GM18520 (cell line): ENCODE measurements around the gene GYG1.
"Not testable (repeated sequence)": the region's sequence is repeated elsewhere in the genome, so short reads cannot be mapped to it uniquely, and the experiment has no call there.

Experiments
- ATAC-seq: cut with Tn5 transposase; IDR thresholded peaks from one replicate; pipeline ENCODE4 v1.9.1; 2021; ENCODE audit not compliant: unreplicated experiment

The GYG1 gene

DNA sequence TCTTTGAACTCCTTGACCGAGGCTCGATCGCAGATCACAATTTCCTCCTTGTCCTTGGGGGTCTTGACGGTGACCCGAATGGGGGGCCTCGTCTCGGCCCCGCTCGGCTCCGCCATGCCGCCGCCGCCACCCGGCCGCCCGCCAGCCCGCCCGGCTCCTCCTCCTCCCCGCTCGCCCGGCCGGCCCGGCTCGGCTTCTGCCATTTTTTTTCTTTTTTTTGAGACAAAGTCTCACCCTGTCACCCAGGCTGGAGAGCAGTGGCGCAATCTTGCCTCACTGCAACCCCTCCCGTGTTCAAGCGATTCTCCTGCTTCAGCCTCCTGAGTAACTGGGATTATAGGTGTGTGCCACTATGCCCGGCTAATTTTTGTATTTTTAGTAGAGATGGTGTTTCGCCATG lies 3.8 kb upstream of the GYG1 start:
- not testable (repeated sequence) for ATAC-seq

DNA sequence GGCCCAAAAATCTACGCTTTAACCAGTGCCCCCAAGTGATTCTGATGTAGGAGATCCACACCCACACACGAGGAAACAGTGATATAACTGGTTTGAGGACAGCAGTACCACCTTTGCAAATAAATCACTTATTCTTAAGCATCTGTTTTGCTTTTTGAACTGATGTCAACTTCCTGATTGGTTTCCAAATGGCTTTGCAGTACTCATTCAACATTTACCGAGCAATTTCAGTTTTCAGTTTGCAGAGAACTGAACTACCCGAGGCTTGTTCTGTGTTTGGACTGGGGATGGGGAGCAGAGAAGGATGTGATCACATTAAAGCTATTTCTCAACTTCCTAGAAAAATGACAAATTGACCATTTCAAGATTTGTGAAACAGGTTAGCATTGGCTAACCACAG lies 1.1 kb upstream of the GYG1 start:
- ATAC-seq, result no peak

DNA sequence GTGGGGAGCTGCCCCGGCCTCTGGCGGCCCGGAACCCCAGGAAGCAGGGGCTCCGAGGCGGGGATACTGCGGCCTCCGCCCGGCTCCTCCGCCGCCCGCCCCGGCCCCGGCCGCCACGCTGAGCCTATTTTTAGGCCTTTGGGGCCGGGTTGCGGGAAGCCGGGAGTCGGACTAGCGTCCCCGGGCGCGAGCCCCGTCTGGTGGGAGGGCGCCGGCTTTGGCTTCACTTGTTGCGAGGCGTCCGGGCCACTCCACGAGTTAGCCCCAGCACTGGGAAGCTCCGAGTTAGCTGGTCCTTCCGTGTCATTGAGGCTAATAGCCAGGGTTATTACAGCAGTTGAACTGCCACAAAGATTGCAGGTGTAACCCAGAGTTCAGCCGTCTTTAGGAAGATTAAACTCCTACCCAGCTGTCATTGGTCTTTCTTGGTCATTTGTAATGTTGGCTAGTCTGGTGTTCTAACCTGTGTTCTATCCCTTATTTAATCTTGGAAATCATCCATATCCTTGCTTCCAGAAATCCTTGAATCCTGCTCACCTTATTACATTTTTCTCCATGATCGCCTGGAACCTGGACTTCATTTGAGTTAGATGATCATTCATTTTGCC lies 791 bp downstream of the GYG1 start:
- ATAC-seq, result peak; percentile 6

DNA sequence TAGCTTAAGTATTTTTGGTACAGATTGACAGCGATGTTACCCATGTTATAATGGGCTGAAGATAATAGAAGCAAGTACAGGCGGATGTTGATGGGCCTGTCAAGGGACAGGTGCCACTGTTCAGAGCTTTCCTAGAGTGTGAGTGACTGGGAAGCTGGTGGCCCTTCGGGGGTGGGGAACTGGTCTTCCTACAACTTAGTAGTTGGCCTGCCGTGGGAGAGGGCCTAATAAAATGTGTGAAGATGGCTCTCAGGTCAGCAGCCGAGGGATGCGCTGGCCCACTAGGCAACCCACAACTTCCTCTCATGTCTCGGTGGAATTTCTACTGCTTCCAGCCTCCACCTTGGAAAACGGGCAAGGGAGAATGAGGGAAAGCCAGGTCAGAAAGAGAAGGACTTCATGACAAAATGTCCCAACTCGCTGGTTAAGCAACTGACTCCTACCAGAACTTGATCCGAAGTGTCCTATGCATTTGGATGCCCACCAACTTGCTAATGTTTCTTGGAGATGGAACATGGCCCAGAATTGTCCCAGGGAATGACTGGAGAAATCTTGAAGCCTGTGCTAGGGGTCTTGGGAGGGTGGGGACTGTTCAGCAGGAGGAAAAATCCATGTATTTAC lies 1.4 kb downstream of the GYG1 start:
- ATAC-seq, result no peak

DNA sequence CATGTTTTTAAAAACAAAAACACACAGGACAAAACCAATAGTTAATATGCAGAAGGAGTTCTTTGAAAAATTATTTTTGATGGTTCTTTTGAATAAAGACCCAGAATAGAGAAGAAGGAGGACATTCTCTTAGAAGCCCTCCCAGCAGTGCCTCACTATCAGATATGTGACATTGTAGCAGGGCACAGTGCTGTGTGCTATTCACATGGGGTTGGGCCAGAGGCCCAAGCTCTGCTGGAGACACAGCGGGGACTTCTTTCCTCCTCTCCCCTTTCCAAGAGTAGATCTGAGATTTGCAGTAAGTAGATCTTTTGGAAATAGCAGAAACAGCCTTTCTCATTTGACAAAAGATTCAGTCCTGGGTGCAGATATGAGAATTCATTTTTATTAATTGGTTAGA lies 6.3 kb downstream of the GYG1 start:
- no peak for ATAC-seq

DNA sequence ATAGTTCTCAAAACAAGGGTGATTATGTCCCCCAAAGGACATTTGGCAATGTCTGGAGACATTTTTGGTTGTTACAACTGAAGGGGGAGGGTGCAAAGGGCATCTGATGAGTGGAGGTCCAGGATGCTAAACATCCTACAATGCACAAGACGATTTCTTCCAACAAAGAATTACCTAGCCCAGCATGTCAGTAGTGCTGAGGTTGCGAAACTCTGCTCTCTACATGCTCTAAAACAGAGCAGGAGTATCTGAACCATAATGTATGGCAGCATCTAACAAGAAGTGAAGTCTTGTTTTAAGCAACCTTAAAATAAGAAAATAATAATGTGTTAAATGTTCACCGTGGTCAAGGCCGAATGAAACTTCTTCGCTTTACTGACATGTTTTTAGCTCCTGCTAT lies 7.0 kb downstream of the GYG1 start:
- ATAC-seq, result no peak

DNA sequence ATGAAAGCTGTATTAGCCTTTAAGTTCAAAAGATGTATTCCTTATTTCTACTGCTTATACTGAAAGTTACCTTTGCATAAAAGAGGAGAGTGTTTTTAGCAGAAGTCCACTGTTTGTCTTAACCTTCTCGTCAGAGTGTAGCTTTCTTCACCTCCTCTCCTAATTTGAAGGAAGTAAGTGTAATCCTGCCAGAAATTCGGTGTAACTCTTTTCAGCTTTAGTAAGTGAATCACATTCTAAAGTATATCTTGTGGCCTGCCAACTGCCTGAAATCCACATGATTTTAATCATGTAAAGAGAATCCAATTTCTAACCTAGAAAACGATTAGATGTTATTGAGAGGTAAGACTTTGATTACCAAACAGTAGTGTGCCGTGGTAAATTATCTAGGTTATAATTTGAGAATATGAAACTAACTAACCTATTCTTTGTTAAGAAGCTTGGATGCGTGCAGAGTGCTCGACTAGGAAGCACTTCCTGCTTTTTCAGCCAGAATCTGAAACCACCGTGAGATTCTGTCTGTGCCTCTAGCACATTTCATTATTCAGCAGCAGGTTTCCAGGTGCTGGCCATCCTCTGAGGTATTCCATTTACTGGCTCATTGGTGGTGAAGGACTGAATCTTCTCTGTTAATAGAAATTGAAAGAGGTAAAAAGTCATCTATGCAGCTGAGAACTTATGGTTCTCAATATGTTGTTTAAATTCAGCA lies 7.5 kb downstream of the GYG1 start:
- no peak for ATAC-seq

DNA sequence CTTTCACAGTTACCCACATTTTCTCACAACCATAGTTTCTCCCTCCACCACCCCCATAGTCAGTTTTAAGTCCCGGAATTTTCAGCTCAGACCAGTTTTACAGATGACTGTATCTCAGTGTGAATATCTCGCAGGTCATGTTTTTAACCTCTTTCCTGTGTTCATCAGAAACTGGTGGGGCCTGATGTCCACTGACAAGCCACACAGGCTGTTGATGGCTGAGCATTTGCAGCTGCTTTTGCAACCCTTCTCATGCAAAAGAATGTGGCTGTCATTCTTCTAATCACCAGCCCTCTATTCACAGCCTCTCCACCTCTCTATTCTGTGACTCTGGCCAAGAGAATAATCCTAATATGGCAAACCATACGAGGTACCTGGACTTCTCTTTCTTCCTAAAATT lies 8.5 kb downstream of the GYG1 start:
- no peak for ATAC-seq

DNA sequence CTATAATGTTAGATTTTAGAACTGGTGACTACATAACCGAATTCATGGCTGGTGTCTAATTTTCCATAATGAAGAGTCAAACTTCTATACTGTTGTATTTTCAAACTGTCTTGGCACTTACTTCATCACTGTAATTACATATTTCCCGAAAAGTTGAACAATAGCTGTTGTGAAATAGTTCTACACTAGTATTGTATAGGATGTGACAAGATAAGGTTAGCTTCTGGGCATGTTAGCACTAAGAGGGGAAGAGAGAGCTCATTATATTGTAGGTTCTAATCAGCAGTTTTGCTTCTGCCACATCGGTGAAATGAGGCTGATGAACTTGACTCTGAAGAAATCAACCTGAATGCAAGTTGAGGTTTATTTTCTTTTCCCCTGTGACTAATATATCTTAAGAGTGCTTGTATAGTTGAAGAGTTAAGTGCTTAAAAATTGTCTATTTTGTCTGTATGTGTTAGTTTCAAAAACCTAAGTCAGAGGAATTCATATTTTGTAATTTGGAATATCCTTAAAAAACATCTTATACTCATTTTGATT lies 8.9 kb downstream of the GYG1 start:
- no peak for ATAC-seq

DNA sequence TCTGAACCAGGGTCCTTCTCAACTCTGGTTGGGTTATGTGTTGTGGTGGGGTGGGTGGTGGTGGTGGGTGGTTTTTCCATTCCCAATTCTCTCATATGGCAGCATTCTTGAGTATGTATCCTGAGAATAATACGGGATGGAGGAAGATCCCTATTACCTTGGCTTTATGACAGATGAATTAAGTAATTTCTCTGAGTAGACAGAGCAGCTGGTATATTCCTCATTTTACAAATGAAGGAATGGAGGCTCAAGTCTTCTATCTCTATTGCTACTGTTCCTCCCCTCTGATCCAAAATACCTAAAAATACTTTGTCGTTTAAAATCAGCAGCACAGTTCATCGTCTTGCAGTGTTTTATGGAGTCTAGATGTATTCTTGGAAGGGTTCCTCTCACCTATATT lies 10.4 kb downstream of the GYG1 start:
- ATAC-seq, result no peak

DNA sequence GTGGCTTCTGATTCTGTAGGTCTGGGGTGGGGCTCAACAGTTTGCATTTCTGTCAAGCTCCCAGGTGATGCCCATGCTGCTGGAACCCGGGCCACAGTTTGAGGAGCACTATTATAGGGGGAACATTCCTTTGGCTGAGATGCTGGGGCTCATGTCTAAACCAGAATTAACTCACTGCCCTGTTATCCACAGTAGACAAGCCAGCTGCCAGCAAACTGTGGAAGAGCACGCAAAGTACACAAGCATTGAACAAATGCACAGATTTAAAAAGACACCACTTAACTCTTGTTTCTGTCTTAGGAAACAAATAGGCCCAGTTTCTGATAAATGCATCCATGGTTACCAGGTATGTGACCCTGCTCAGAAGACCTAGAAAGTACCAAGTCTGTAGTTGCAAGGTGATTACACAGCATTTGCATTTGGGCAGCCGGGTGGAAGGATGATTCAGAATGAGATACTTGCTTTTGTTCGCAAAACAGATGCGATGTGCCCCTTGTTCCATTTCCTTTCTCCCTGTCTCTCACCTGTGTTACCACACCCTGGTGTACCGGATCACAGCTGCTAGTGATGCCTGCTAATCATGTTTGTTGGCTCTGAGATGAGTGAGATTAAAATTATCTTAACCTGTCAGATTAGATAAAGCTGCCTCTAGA lies 12.4 kb downstream of the GYG1 start:
- ATAC-seq, result peak; percentile 83

DNA sequence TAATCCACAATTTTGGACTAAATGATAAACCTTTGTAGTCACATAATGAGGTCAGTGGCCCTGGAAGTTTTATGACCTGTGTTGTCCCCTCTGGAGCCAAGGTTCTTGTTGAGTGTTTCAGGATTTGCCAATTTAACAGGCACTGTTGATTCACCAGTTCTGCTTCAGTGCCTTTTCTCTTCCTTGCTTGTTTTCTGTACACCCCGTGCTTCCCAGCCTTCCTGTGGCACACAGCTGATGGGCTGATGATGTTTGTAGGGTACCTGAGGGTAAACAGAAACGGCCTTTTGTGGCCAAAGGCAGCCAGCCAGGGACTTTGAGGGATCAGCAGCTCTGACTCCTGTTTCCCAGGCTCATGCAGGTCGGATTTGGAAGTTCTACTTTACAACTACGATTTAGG lies 13.3 kb downstream of the GYG1 start:
- ATAC-seq, result no peak

DNA sequence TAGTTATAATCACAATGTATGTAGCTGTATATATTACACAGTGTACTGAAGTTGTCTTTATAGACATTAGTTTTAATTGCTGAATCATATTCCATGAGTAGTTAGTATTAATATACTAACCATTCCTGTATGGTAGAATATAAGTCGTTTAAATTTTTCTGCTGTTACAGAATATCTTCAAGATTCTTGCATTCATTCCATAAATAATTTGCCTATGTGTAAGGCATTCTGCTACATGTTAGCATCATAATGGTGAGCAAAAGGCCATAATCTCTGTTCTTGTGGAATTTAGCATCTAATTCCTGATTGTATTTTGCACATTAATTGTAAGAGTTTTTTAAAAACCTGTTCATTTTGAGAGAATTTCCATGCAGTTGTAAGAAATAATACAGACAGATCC lies 14.1 kb downstream of the GYG1 start:
- no peak for ATAC-seq

DNA sequence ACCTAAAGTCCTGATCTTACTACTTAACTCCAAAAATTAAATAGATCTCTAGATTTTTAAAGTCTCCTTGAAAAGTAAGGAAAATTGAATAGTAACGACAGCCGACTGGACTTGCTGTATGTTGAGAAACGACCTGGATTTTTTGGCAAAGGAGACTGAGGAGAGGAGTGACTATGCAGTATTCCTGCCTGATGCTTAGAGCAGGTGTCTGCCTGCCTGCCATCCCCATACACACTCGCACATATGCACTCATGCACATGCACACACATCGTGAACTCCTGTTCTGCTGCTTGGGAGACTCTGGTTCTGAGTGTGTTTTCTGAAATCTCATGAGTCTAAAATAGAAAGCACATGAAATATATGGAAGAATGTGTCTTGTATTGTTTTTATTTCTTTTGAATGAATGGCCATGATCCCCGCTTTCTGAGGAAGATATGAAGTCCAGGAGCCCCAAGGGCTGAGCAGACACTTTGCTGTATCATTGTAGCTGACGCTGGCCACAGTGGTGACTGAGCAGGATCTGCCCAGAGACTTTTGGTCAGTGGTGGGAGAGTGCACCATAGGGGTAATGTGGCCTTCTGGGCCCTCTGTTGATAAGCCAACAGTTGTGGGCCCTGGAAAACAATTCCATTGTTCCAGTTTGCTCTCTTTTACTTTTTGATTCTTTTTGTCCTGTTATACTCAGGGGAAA lies 16.4 kb downstream of the GYG1 start:
- no peak for ATAC-seq

DNA sequence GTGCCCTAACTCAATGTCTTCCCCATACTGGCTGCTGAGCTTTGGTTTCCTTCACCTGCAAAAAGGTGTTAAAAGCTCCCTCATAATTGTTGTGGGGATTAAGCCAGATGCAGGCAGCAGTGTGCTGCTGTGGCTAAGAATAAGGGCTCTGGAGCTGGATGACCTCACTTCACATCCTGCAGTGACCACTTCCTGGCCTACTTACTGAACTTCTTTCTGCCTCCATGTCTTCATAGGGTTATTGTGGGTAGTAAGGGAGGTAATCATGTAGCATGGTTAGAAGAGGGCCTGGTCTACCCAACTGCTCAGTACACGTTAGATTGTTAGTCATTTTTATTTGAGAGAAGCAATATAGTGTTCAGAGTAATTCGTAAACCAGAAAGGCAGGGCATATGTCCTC lies 18.4 kb downstream of the GYG1 start:
- ATAC-seq, result peak; percentile 59

DNA sequence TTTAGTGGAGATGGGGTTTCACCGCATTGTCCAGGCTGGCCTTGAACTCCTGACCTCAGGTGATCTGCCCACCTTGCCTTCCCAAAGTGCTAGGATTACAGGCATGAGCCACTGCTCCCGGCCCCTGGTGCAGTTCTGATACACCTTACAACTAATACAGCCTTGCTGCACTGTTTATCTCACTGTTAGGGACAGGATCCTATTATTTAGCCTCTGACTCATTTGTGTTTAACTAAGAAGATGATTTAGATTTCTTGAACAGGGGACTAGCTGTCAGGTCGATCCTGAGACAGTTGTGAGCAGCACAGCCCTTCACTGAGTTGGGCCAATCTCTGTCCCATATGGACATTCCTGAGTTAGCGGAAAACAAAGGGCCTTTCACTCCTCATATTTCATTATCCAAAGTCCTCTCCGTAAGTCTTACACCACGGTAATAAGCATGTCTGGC lies 19.2 kb downstream of the GYG1 start:
- ATAC-seq, result no peak

DNA sequence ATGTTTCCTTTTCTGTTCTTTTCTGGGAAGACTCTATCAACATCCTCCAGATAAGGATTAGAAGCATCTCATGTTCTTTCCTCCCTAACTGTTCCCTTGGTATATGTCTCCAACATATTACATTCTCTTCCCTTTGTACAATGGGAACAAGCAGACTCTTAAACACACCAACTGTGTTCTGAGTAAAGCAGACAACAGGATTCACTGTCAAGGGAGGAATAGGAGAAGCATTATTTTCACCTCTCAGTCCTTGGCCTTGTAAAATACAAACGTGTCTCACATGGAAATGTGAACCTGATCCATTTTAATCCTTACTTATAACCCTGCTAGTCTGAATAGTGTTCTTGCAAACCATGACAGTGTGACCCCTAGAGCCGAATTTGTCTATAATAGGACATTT lies 19.6 kb downstream of the GYG1 start:
- ATAC-seq, result no peak

DNA sequence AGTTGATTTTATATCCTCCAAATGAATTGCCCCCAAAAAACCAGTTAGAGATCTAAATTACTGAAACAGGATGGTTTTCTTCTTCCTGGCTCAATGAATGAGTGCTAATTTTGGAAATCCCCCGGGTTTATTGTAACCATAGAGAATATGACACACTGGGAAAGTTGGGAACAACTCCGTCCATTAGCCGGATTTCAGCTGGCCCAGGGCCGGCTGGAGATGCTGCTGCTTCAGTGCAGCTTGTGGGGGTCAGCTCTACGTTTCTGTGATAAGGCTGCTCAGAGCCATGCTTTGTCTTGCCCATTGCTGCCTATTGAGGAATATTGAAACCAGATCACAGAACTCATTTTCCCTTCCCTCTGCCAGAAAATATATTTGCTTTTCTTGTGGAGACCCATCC lies 20.3 kb downstream of the GYG1 start:
- ATAC-seq, result no peak

DNA sequence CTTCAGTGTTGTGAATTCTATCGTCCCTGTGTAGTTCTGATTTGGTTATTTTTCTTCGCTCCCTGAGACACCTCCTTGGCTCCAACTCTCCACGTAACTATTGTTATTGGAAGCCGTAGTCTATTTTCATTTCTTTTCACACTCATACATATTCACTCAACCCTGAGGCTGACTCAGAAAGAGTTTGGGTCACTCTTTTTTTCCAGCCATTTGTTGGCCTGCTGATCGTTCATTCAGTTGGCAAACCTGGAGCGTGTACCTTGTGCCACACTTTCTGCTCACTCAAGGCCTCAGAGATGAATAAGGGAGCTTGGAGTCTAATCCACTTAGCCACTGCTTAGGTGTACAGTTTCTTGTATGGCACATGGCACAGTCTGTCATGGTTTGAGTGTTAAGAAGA lies 22.4 kb downstream of the GYG1 start:
- ATAC-seq, result no peak

DNA sequence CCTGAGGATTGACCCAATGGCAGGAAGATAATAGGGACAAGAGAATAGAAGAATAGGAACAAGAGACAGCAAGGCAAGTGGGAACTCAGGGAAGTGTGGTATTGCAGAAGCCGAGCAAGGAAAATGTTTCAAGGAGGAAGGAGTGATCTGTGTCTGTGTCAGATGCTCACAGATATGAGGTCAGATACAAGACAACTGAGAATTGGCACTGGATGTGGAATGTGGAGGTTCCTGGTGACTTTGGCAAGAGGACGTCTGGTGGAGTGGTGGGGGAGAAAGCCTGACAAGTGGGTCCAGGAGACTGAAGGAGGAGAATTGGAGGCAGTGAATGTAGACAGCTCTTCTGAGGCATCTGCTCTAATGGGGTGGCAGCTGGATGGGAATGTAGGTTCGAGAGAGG lies 24.1 kb downstream of the GYG1 start:
- ATAC-seq, result no peak

DNA sequence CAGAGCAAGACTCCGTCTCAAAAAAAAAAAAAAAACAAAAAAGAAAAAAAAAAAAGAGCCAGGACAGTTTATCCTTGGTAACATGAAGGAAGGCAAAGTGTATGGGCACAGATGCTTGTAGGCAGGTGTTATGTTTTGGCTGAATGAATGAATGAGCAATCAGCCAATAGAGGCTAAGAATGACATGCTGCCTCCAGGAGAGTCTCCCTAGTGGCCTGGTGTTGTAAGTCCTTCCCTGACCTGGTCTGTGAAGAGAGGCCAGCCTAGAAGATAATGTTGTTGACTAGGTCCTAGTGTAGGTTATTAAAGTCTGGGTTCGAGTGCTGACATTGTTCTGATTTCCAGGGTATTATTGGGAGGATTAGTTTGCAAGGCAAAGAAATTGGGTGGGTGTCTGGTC lies 24.9 kb downstream of the GYG1 start:
- no peak for ATAC-seq
